ENCODE data around the gene CDH11.

DNA sequence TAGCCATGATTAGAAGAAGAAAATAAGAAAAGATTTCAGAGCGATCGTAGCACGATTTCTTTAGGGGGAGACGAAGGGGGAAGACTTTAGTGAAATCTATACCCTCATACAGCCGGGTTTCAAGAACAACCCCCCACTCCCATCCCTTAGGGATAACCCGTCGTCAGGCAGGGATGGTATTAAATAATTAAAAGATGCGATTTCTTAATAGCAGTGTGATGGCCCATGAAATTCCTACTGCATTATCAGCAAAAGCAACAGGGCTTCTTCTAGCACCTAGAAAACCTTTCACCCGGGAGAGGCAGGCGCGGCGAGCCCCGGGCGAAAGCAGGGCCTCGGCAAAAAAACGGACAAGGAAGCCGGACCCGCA lies 1.4 kb downstream of the CDH11 start:
- TF ChIP-seq FOS (IDR thresholded peaks at IDR 0.05; ENCODE audit: borderline replicate concordance, extremely low read depth, insufficient read length), result no peak
- TF ChIP-seq, protein P1, sequence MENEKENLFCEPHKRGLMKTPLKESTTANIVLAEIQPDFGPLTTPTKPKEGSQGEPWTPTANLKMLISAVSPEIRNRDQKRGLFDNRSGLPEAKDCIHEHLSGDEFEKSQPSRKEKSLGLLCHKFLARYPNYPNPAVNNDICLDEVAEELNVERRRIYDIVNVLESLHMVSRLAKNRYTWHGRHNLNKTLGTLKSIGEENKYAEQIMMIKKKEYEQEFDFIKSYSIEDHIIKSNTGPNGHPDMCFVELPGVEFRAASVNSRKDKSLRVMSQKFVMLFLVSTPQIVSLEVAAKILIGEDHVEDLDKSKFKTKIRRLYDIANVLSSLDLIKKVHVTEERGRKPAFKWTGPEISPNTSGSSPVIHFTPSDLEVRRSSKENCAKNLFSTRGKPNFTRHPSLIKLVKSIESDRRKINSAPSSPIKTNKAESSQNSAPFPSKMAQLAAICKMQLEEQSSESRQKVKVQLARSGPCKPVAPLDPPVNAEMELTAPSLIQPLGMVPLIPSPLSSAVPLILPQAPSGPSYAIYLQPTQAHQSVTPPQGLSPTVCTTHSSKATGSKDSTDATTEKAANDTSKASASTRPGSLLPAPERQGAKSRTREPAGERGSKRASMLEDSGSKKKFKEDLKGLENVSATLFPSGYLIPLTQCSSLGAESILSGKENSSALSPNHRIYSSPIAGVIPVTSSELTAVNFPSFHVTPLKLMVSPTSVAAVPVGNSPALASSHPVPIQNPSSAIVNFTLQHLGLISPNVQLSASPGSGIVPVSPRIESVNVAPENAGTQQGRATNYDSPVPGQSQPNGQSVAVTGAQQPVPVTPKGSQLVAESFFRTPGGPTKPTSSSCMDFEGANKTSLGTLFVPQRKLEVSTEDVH (IDR thresholded peaks at IDR 0.05; ENCODE audit: low read depth, partially characterized antibody), result no peak
- TF ChIP-seq, protein P2, sequence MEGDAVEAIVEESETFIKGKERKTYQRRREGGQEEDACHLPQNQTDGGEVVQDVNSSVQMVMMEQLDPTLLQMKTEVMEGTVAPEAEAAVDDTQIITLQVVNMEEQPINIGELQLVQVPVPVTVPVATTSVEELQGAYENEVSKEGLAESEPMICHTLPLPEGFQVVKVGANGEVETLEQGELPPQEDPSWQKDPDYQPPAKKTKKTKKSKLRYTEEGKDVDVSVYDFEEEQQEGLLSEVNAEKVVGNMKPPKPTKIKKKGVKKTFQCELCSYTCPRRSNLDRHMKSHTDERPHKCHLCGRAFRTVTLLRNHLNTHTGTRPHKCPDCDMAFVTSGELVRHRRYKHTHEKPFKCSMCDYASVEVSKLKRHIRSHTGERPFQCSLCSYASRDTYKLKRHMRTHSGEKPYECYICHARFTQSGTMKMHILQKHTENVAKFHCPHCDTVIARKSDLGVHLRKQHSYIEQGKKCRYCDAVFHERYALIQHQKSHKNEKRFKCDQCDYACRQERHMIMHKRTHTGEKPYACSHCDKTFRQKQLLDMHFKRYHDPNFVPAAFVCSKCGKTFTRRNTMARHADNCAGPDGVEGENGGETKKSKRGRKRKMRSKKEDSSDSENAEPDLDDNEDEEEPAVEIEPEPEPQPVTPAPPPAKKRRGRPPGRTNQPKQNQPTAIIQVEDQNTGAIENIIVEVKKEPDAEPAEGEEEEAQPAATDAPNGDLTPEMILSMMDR (IDR thresholded peaks at IDR 0.05 in 2 of 3, conservative IDR thresholded peaks at IDR 0.05 in 1 of 3; ENCODE audit: control insufficient read depth in 2 of 3, extremely low read depth in 1 of 3, insufficient read depth in 1 of 3, low read depth in 3 of 3, low read length in 3 of 3), result no peak
- no peak for TF ChIP-seq POLR2A (IDR thresholded peaks at IDR 0.05; ENCODE audit: low read depth, low read length)
- TF ChIP-seq, protein P3, sequence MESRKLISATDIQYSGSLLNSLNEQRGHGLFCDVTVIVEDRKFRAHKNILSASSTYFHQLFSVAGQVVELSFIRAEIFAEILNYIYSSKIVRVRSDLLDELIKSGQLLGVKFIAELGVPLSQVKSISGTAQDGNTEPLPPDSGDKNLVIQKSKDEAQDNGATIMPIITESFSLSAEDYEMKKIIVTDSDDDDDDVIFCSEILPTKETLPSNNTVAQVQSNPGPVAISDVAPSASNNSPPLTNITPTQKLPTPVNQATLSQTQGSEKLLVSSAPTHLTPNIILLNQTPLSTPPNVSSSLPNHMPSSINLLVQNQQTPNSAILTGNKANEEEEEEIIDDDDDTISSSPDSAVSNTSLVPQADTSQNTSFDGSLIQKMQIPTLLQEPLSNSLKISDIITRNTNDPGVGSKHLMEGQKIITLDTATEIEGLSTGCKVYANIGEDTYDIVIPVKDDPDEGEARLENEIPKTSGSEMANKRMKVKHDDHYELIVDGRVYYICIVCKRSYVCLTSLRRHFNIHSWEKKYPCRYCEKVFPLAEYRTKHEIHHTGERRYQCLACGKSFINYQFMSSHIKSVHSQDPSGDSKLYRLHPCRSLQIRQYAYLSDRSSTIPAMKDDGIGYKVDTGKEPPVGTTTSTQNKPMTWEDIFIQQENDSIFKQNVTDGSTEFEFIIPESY (IDR thresholded peaks at IDR 0.05), result no peak

Measured in GM12878 (cell line).